Measurements from ENCODE around the gene SPP1. TPM values are rescaled to one million over a fixed set of nuclear protein-coding genes. Genes with fewer than 3 reads are reported as not detected.
"Not testable (repeated sequence)": the region's sequence is repeated elsewhere in the genome, so short reads cannot be mapped to it uniquely, and the experiment has no call there.

SPP1 gene
- total RNA-seq, 2 donors from 2014 or later: 6.4 to 52.0 TPM

DNA sequence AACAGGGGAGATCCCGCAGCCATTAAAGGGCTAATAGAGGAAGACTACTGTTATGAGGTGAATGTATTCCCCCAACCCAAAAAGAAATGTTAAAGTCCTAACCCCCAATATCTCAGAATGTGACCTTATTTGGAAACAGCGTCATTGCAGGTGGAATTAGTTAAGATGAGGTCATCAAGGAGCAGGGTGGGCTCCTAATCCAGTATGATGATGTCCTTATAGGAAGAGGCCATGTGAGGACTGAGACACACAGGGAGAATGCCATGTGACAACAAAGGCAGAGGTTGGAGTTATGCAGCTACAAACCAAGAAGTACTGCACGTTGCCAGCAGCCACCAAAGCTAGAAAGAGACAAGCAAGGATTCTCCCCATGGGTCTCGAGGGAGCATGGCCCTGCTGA lies 14.3 kb downstream of the SPP1 start:
- no peaks in the 10 kb centered on the region for H3K36me3 ChIP-seq
- no peaks in the 10 kb centered on the region for H3K27me3 ChIP-seq (replicated peaks; ENCODE audit: insufficient read depth)
- no peak for TF ChIP-seq CTCF (IDR thresholded peaks at IDR 0.05)
- TF ChIP-seq POLR2A (IDR thresholded peaks at IDR 0.05): no peak
- TF ChIP-seq POLR2AphosphoS5 (IDR thresholded peaks at IDR 0.05): no peak
- WGBS: 91% methylated on average over 4 of the region's 4 CpGs
- H3K9me3 ChIP-seq: no peaks in the 10 kb centered on the region
- no peak overlapping the region for H3K4me3 ChIP-seq
- H3K4me1 ChIP-seq (replicated peaks): no peaks in the 10 kb centered on the region
- DNase-seq (ENCODE audit: low spot score): no peak
- H3K27ac ChIP-seq: no peak overlapping the region
- intact Hi-C loops (cut with DNase I): no loop called here

- TF ChIP-seq CTCF (IDR thresholded peaks at IDR 0.05): no peak
- no peak for TF ChIP-seq POLR2AphosphoS5 (IDR thresholded peaks at IDR 0.05)
- no peaks in the 10 kb centered on the region for H3K4me1 ChIP-seq (replicated peaks)
- no peaks in the 10 kb centered on the region for H3K36me3 ChIP-seq
- intact Hi-C loops (cut with DNase I): no loop called here
- no peak for DNase-seq (ENCODE audit: low spot score)
- H3K4me3 ChIP-seq: no peak overlapping the region
- no peak overlapping the region for H3K27ac ChIP-seq
- 67% methylated on average over 3 of the region's 3 CpGs for WGBS
- H3K9me3 ChIP-seq: no peaks in the 10 kb centered on the region
- H3K27me3 ChIP-seq (replicated peaks; ENCODE audit: insufficient read depth): no peaks in the 10 kb centered on the region
Measured at GRCh38 chr4:87995435-87995834, 19.9 kb downstream of the SPP1 start.

- H3K27ac ChIP-seq; H3K27me3 ChIP-seq (replicated peaks; ENCODE audit: insufficient read depth); H3K4me1 ChIP-seq (replicated peaks); H3K36me3 ChIP-seq; intact Hi-C loops (cut with DNase I); H3K9me3 ChIP-seq; H3K4me3 ChIP-seq; DNase-seq (ENCODE audit: low spot score): not testable (repeated sequence)
- 91% methylated on average over 2 of the region's 2 CpGs for WGBS
Measured at GRCh38 chr4:87999191-87999691, 23.7 kb downstream of the SPP1 start.

DNA sequence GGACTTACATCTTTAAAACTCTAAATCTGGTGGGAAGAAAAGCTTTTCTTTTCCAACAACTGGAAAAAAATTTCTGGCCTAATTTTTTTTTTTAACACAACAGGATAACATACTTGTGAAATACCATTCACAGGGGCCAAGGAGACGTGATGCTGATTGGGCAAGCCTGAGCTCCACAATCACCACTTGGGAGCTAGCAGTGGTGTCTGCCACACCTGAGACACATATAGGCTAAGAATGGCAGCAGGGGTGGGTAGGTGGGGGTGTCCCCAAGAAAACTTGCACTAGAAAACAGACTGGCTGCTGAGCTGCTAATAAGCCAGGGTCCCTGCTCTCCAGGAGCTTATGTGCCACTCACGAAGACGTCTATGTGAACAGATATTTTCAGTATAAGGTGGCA lies 26.4 kb downstream of the SPP1 start:
- no peaks in the 10 kb centered on the region for H3K4me1 ChIP-seq (replicated peaks)
- H3K9me3 ChIP-seq: no peaks in the 10 kb centered on the region
- H3K27ac ChIP-seq: no peak overlapping the region
- no peaks in the 10 kb centered on the region for H3K27me3 ChIP-seq (replicated peaks; ENCODE audit: insufficient read depth)
- 63% methylated on average over 3 of the region's 3 CpGs for WGBS
- no peaks in the 10 kb centered on the region for H3K36me3 ChIP-seq
- no peak for TF ChIP-seq POLR2AphosphoS5 (IDR thresholded peaks at IDR 0.05)
- intact Hi-C loops (cut with DNase I): loop anchor here (10.0 kb wide), 1 partner anchor 523 kb away; the partner anchor contains the start of gene PYURF
- H3K4me3 ChIP-seq: no peak overlapping the region
- no peak for DNase-seq (ENCODE audit: low spot score)

DNA sequence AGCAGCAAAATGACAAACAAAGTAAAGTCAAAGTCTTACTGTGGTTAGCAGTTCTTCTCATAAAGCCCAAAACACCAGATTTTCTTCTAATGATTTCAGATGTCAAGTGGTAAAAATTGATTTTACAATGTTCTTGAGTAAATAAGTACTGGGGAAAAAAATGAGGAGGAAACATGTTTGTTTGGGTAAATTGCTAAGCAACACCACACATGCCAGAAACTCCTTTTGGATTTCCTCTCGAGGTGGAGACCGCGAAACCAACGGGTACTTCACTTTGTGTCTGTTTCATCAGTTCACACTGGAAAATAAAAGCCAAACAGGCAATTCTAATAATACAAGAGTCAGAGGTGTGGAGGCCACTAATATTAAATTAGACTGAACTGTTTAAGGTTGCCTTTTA lies 27.3 kb downstream of the SPP1 start:
- Histone ChIP-seq H3K27ac (no peak overlapping the region), H3K36me3 (no peaks in the 10 kb centered on the region), H3K4me1 (replicated peaks) (no peaks in the 10 kb centered on the region), H3K4me3 (no peak overlapping the region), H3K9me3 (no peaks in the 10 kb centered on the region), H3K27me3 (replicated peaks; ENCODE audit: insufficient read depth) (no peaks in the 10 kb centered on the region)
- TF ChIP-seq POLR2AphosphoS5 (IDR thresholded peaks at IDR 0.05): no peak
- no peak for TF ChIP-seq POLR2A (IDR thresholded peaks at IDR 0.05)
- TF ChIP-seq CTCF (IDR thresholded peaks at IDR 0.05): no peak
- DNase-seq (ENCODE audit: low spot score): no peak
- WGBS: 55% methylated on average over 4 of the region's 4 CpGs
- intact Hi-C loops (cut with DNase I): loop anchor here (10.0 kb wide), 1 partner anchor 522 kb away; the partner anchor contains the start of gene PYURF

GRCh38 chr4:88003261-88003660 lies 27.7 kb downstream of the SPP1 start:
- whole genome bisulfite sequencing: 59% methylated on average over 3 of the region's 3 CpGs

More at GRCh38 chr4:88003261-88003660, 27.7 kb downstream of the SPP1 start:
- no peak for DNase-seq (ENCODE audit: low spot score)
- H3K27me3 ChIP-seq (replicated peaks; ENCODE audit: insufficient read depth): no peaks in the 10 kb centered on the region
- TF ChIP-seq CTCF (IDR thresholded peaks at IDR 0.05) (no peak), POLR2A (IDR thresholded peaks at IDR 0.05) (no peak), POLR2AphosphoS5 (IDR thresholded peaks at IDR 0.05) (no peak)
- no peak overlapping the region for H3K4me3 ChIP-seq
- no peaks in the 10 kb centered on the region for H3K9me3 ChIP-seq
- no peaks in the 10 kb centered on the region for H3K36me3 ChIP-seq
- no peak overlapping the region for H3K27ac ChIP-seq
- intact Hi-C loops (cut with DNase I): loop anchor here (10.0 kb wide), 1 partner anchor 522 kb away; the partner anchor contains the start of gene PYURF
- H3K4me1 ChIP-seq (replicated peaks): no peaks in the 10 kb centered on the region
